Heart left ventricle (tissue), 13 donors: ENCODE measurements around the gene NTRK2.

Source experiments
- POLR2A ChIP-seq, 2 donors: fragments of 450-650 bp; IDR thresholded peaks; one replicate each; pipeline ENCODE4 v1.6.1; 2017; ENCODE audit warnings: antibody characterized with exemption in 2 of 2, mild to moderate bottlenecking in 2 of 2, moderate library complexity in 2 of 2
- TF ChIP-seq, protein P1 (sequence below), 12 donors: fragments of 200-600 bp; sonication (generic) in 4 of 12; IDR thresholded peaks; one replicate each; pipeline versions ENCODE4 v1.5.0 to v1.8.0; 2018 to 2022; ENCODE audit warnings: antibody characterized with exemption in 12 of 12, mild to moderate bottlenecking in 5 of 12
- donor health status: ischemic (EF 13 %, LVEDD 7.1; RV severe dilation, severe dysfunction).
- donor health status: DM: no; HTN: yes; CAD: no.
- donor health status: DM: no; HTN: no; CAD: no.
- donor health status: ischemic (EF 25% LVEDD 6.9; RV normal size, moderate dysfunction).
- donor health status: ischemic (EF 25% LVEDD 5.7; RV mildly dilated, moderate dysfunction).
- donor health status: ischemic (EF 35%, LVEDD 5.7; RV mildly dilated, moderate dysfunction).
- donor health status: nonischemic (EF 11% LVEDD 7.7; RV severe dilation, severe dysfunction).
- donor health status: DM: yes; HTN: yes; CAD: no.
- donor health status: PGD.
- donor health status: ischemic (EF 29% LVEDD 5.4; RV normal size, mild dysfunction).
- donor health status: nonischemic (EF 23%, LVEDD 6.1; RV moderate dilation, normal function).

DNA sequence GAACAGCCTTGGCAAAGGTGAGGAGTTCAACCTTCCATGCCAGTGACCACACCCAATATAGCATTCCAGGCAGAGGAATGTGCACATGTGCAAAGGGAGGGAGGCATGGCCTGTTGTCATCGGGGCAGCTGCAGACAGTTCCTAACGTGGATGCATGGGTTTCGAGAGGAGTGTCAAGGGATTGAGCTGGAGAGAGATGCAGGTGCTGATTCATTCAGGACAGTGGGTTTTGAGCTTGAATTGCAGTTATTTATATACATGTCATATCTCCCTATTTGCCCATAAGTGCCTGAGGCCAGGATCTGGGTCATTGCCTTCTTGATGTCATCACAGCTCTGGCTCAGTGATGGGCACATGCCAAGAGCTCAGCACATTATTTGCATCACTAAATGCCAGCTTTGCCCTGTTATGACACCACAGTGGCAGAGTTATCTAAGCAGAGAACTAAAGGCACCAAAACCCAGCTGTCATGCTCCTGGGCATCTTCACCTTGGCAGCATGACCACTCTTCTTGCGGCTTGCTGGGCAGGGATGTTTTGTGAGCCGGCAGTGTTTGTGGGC, 278.0 kb downstream of the NTRK2 start:
- no peak for TF ChIP-seq POLR2A (IDR thresholded peaks at IDR 0.05)
- TF ChIP-seq, protein P1, sequence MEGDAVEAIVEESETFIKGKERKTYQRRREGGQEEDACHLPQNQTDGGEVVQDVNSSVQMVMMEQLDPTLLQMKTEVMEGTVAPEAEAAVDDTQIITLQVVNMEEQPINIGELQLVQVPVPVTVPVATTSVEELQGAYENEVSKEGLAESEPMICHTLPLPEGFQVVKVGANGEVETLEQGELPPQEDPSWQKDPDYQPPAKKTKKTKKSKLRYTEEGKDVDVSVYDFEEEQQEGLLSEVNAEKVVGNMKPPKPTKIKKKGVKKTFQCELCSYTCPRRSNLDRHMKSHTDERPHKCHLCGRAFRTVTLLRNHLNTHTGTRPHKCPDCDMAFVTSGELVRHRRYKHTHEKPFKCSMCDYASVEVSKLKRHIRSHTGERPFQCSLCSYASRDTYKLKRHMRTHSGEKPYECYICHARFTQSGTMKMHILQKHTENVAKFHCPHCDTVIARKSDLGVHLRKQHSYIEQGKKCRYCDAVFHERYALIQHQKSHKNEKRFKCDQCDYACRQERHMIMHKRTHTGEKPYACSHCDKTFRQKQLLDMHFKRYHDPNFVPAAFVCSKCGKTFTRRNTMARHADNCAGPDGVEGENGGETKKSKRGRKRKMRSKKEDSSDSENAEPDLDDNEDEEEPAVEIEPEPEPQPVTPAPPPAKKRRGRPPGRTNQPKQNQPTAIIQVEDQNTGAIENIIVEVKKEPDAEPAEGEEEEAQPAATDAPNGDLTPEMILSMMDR (IDR thresholded peaks at IDR 0.05): no peak
